ENCODE results near the gene NFYA.

The NFYA gene

GRCh38 chr6:41078101-41078500, 5.3 kb downstream of the NFYA start (continued):
- TF ChIP-seq ZNF560 (tag by site-specific recombination; IDR thresholded peaks at IDR 0.05; ENCODE audit: borderline replicate concordance) (no peak), ZNF2 (tag by site-specific recombination; IDR thresholded peaks at IDR 0.05) (no peak)

GRCh38 chr6:41079080-41079479, 6.3 kb downstream of the NFYA start:
- Histone ChIP-seq H3K9me3 (ENCODE audit: control insufficient read depth, insufficient read depth, low read depth, low read length) (no peaks in the 10 kb centered on the region), H3K36me3 (ENCODE audit: control insufficient read depth in 2 of 2, insufficient read depth in 1 of 2, low read length in 2 of 2) (peaks cover 25 to 50% of the 10 kb centered on the region in 2 experiments), H3K4me3 (ENCODE audit: low read depth, low read length) (no peak overlapping the region), H3K4me1 (ENCODE audit: control insufficient read depth, insufficient read depth, low read length) (0 out of 2 replicates have a peak, but pooled peaks cover 2% of the 10 kb centered on the region), H3K27ac (ENCODE audit: extremely low read depth, low read depth, low read length) (no peak overlapping the region)
- POLR2A ChIA-PET: interaction anchor here (0.7 kb wide), 1 partner anchor 12 kb away, joined by 3 read pairs; no protein-coding TSS in a partner anchor
- CTCF ChIA-PET: interaction anchor here (0.6 to 1.6 kb wide), 7 partner anchors 13 to 314 kb away, joined by 3 to 4 read pairs (median 3); no protein-coding TSS in a partner anchor
- no peak for TF ChIP-seq ZNF510 (tag by site-specific recombination; IDR thresholded peaks at IDR 0.05; ENCODE audit: insufficient replicate concordance)
- no peak for TF ChIP-seq BCL11A (tag by site-specific recombination; IDR thresholded peaks at IDR 0.05; ENCODE audit: low read depth)
- TF ChIP-seq OVOL3 (tag by site-specific recombination; IDR thresholded peaks at IDR 0.05): no peak
- no peak for TF ChIP-seq ZNF626 (tag by site-specific recombination; IDR thresholded peaks at IDR 0.05)

- Histone ChIP-seq H3K9me3 (ENCODE audit: control insufficient read depth, insufficient read depth, low read depth, low read length) (no peaks in the 10 kb centered on the region), H3K36me3 (ENCODE audit: control insufficient read depth in 2 of 2, insufficient read depth in 1 of 2, low read length in 2 of 2) (peaks cover 38 to 64% of the 10 kb centered on the region in 2 experiments), H3K4me3 (ENCODE audit: low read depth, low read length) (no peak overlapping the region), H3K27ac (ENCODE audit: extremely low read depth, low read depth, low read length) (no peak overlapping the region), H3K4me1 (ENCODE audit: control insufficient read depth, insufficient read depth, low read length) (no peaks in the 10 kb centered on the region)
- POLR2A ChIA-PET: no interaction called here
- TF ChIP-seq ZNF138 (tag by site-specific recombination; IDR thresholded peaks at IDR 0.05; ENCODE audit: borderline replicate concordance): no peak
- TF ChIP-seq ELK4 (IDR thresholded peaks at IDR 0.05; ENCODE audit: borderline replicate concordance, low read depth, low read length): no peak
- no peak for TF ChIP-seq ZNF510 (tag by site-specific recombination; IDR thresholded peaks at IDR 0.05; ENCODE audit: insufficient replicate concordance)
- TF ChIP-seq ZNF585B (tag by site-specific recombination; IDR thresholded peaks at IDR 0.05): no peak
- TF ChIP-seq ZNF280D (tag by site-specific recombination; IDR thresholded peaks at IDR 0.05): no peak
- CTCF ChIA-PET: interaction anchor here (1.6 kb wide), 1 partner anchor 13 kb away, joined by 4 read pairs; no protein-coding TSS in a partner anchor
Measured at GRCh38 chr6:41080621-41081020, 7.8 kb downstream of the NFYA start.

GRCh38 chr6:41083072-41083471, 10.3 kb downstream of the NFYA start:
- peaks cover 48 to 74% of the 10 kb centered on the region in 2 experiments for H3K36me3 ChIP-seq (ENCODE audit: control insufficient read depth in 2 of 2, insufficient read depth in 1 of 2, low read length in 2 of 2)
- POLR2A ChIA-PET: interaction anchor here (2.3 kb wide), 1 partner anchor 10 kb away, joined by 7 read pairs; the partner anchor contains the start of genes NFYA and OARD1
- H3K9me3 ChIP-seq (ENCODE audit: control insufficient read depth, insufficient read depth, low read depth, low read length): no peaks in the 10 kb centered on the region
- no peak overlapping the region for H3K4me3 ChIP-seq (ENCODE audit: low read depth, low read length)
- CTCF ChIA-PET: interaction anchor here (0.6 to 1.5 kb wide), 4 partner anchors 8 to 189 kb away, joined by 3 to 8 read pairs (median 3); no protein-coding TSS in a partner anchor
- no peaks in the 10 kb centered on the region for H3K4me1 ChIP-seq (ENCODE audit: control insufficient read depth, insufficient read depth, low read length)
- TF ChIP-seq ZNF768 (tag by site-specific recombination; IDR thresholded peaks at IDR 0.05) (no peak), ZNF302 (tag by site-specific recombination; IDR thresholded peaks at IDR 0.05; ENCODE audit: low read depth) (no peak), TRIM28 (IDR thresholded peaks at IDR 0.05; ENCODE audit: borderline replicate concordance, low read length) (no peak), ZNF701 (tag by site-specific recombination; IDR thresholded peaks at IDR 0.05) (no peak)
- H3K27ac ChIP-seq (ENCODE audit: extremely low read depth, low read depth, low read length): no peak overlapping the region

All from HEK293 (cell line).